IMR-90 (cell line): ENCODE results near the gene SRPK2. TPM values are rescaled to one million over a fixed set of nuclear protein-coding genes. Genes with fewer than 3 reads are reported as not detected.

Experiments
- ATAC-seq: fragments of 200-7000 bp; cut with Tn5 transposase; 2 replicates; pipeline ENCODE4 v1.9.1; 2020; ENCODE audit warnings: low read depth, mild to moderate bottlenecking, moderate library complexity
- BruUV-seq: library from RNA; stranded (reverse); fragments of 400-500 nt; replicated peaks from 2 replicates; lab custom pipeline; 2021; lab: Mats Ljungman, UMichigan
- CTCF ChIA-PET: fragments of 300-600 bp; formaldehyde crosslinking; extraction: SDS; loops from one replicate; lab custom pipeline; 2021; ENCODE audit warnings: antibody characterized with exemption; lab: Yijun Ruan, JAX
- POLR2A ChIA-PET: fragments of 300-600 bp; sonication (Branson Sonifier 250); formaldehyde crosslinking; loops from one replicate; lab custom pipeline; 2022; ENCODE audit warnings: antibody characterized with exemption; ENCODE audit not compliant: unreplicated experiment; lab: Charles Lee
- DNase-seq: peaks from one replicate; pipeline ENCODE4 v3.0.0; 2013
- H2AFZ ChIP-seq: replicated peaks from 2 replicates; pipeline ENCODE3; 2013; ENCODE audit warnings: low read length, mild to moderate bottlenecking; ENCODE audit not compliant: poor library complexity
- H2AK5ac ChIP-seq: 2 replicates; pipeline ENCODE4 v1.6.1; 2013; ENCODE audit warnings: low read depth, low read length, inconsistent platforms
- H2AK9ac ChIP-seq: replicated peaks from 2 replicates; pipeline ENCODE3; 2013; ENCODE audit warnings: mild to moderate bottlenecking, low read depth, low read length, moderate library complexity; ENCODE audit not compliant: poor library complexity
- H2BK120ac ChIP-seq: 2 replicates; pipeline ENCODE4 v1.6.1; 2013; ENCODE audit warnings: low read depth, low read length, inconsistent platforms
- H2BK15ac ChIP-seq: 3 replicates; pipeline ENCODE4 v1.6.1; 2013; ENCODE audit warnings: low read depth, low read length, inconsistent platforms
- H2BK20ac ChIP-seq: 2 replicates; pipeline ENCODE4 v1.6.1; 2013; ENCODE audit warnings: low read depth, mild to moderate bottlenecking, inconsistent platforms, low read length, moderate library complexity
- H2BK5ac ChIP-seq: 2 replicates; pipeline ENCODE4 v1.6.1; 2013; ENCODE audit warnings: mild to moderate bottlenecking, low read depth, low read length, inconsistent platforms; ENCODE audit not compliant: poor library complexity, severe bottlenecking
- H3K14ac ChIP-seq: replicated peaks from 2 replicates; pipeline ENCODE4 v1.6.1; 2013; ENCODE audit warnings: low read depth, low read length, inconsistent platforms
- H3K18ac ChIP-seq: 2 replicates; pipeline ENCODE4 v1.6.1; 2013; ENCODE audit warnings: low read depth, low read length, control low read depth
- H3K23ac ChIP-seq: 2 replicates; pipeline ENCODE4 v1.6.1; 2013; ENCODE audit warnings: low read depth, low read length, inconsistent platforms
- H3K27ac ChIP-seq: 2 replicates; pipeline ENCODE4 v1.5.1; 2013; ENCODE audit warnings: mild to moderate bottlenecking, control low read depth, low read length; ENCODE audit not compliant: insufficient read depth
- H3K27me3 ChIP-seq: 2 replicates; pipeline ENCODE4 v1.6.1; 2013; ENCODE audit warnings: low read length; ENCODE audit not compliant: control insufficient read depth, insufficient read depth
- H3K36me3 ChIP-seq: 2 replicates; pipeline ENCODE4 v1.6.1; 2013; ENCODE audit warnings: low read length, mixed read lengths; ENCODE audit not compliant: control insufficient read depth, insufficient read depth
- H3K4ac ChIP-seq: 2 replicates; pipeline ENCODE4 v1.6.1; 2013; ENCODE audit warnings: low read depth, low read length, inconsistent platforms
- H3K4me1 ChIP-seq: 2 replicates; pipeline ENCODE4 v1.6.1; 2013; ENCODE audit warnings: low read length, mixed read lengths; ENCODE audit not compliant: control insufficient read depth, insufficient read depth
- H3K4me2 ChIP-seq: 2 replicates; pipeline ENCODE4 v1.6.1; 2013; ENCODE audit warnings: low read depth, mild to moderate bottlenecking, control low read depth, low read length, moderate library complexity
- H3K4me3 ChIP-seq: 2 replicates; pipeline ENCODE4 v1.5.1; 2013; ENCODE audit warnings: low read depth, mild to moderate bottlenecking, control low read depth, low read length, moderate library complexity; ENCODE audit not compliant: insufficient read depth
- H3K56ac ChIP-seq: 2 replicates; pipeline ENCODE4 v1.6.1; 2013; ENCODE audit warnings: low read length, inconsistent platforms; ENCODE audit not compliant: insufficient read depth; ENCODE audit errors: extremely low read depth
- H3K79me1 ChIP-seq, 2 experiments: 2 replicates each; pipeline ENCODE4 v1.6.1; 2013; ENCODE audit warnings: low read length in 2 of 2, inconsistent platforms in 1 of 2, low read depth in 1 of 2
- H3K9ac ChIP-seq: 2 replicates; pipeline ENCODE4 v1.6.1; 2013; ENCODE audit warnings: low read depth, low read length, control low read depth
- H3K9me1 ChIP-seq: 2 replicates; pipeline ENCODE4 v1.6.1; 2013; ENCODE audit warnings: low read length, inconsistent platforms; ENCODE audit not compliant: insufficient read depth
- H3K9me3 ChIP-seq: 2 replicates; pipeline ENCODE4 v1.6.1; 2013; ENCODE audit warnings: low read length; ENCODE audit not compliant: control insufficient read depth, insufficient read depth
- H4K20me1 ChIP-seq: 2 replicates; pipeline ENCODE4 v1.6.1; 2013; ENCODE audit warnings: low read length, inconsistent platforms; ENCODE audit not compliant: insufficient read depth
- H4K5ac ChIP-seq: 2 replicates; pipeline ENCODE4 v1.6.1; 2013; ENCODE audit warnings: mild to moderate bottlenecking, low read depth, low read length, control low read depth
- H4K8ac ChIP-seq, 2 experiments: 2 replicates each; pipeline ENCODE4 v1.6.1; 2013; ENCODE audit warnings: low read depth in 2 of 2, low read length in 2 of 2, control low read depth in 1 of 2, inconsistent platforms in 1 of 2
- H4K91ac ChIP-seq: 2 replicates; pipeline ENCODE4 v1.6.1; 2013; ENCODE audit warnings: low read depth, low read length, inconsistent platforms; ENCODE audit not compliant: insufficient read depth
- BHLHE40 ChIP-seq: fragments of 150-350 bp; IDR thresholded peaks from 2 replicates; pipeline ENCODE4 v1.6.1; 2016; ENCODE audit warnings: mild to moderate bottlenecking, low read depth, low read length
- CHD1 ChIP-seq: IDR thresholded peaks from 2 replicates; pipeline ENCODE4 v1.6.1; 2012; ENCODE audit warnings: low read depth, low read length, improper control_type of control experiment
- ELK1 ChIP-seq: fragments of 150-350 bp; IDR thresholded peaks from 2 replicates; pipeline ENCODE4 v1.6.1; 2016; ENCODE audit warnings: low read depth, mild to moderate bottlenecking, low read length, moderate library complexity, borderline replicate concordance
- FOS ChIP-seq: fragments of 150-350 bp; IDR thresholded peaks from 2 replicates; pipeline ENCODE4 v1.6.1; 2016; ENCODE audit warnings: low read depth, low read length
- POLR2A ChIP-seq: IDR thresholded peaks from 2 replicates; pipeline ENCODE4 v1.6.1; 2012; ENCODE audit warnings: mild to moderate bottlenecking, low read depth, low read length
- RCOR1 ChIP-seq: IDR thresholded peaks from 2 replicates; pipeline ENCODE4 v1.6.1; 2012; ENCODE audit warnings: mild to moderate bottlenecking, low read length, improper control_type of control experiment; ENCODE audit not compliant: insufficient replicate concordance
- WGBS, 2 experiments: methylation state at CpG; one replicate each; pipeline versions ENCODE4 v1.1.5 to v1.1.7; 2013; ENCODE audit warnings: missing lambda C conversion rate in 2 of 2; ENCODE audit not compliant: insufficient read length in 1 of 2; ENCODE audit errors: extremely low coverage in 2 of 2; 5-methylcytosine and 5-hydroxymethylcytosine counted together
- dilution Hi-C: fragments of 300-500 bp; cut with HindIII; formaldehyde crosslinking; loops from one replicate; pipeline ENCODE4 v1.14.3; 2018; ENCODE audit warnings: low sequenced_read_pairs; ENCODE audit not compliant: unreplicated experiment
- in situ Hi-C: fragments of 300-500 bp; cut with MboI; formaldehyde crosslinking; loops from 3 replicates; pipeline ENCODE4 v1.14.3; 2019; ENCODE audit warnings: low sequenced_read_pairs, inconsistent platforms, mixed read lengths
- intact Hi-C: fragments of 100-400 bp; cut with micrococcal nuclease; formaldehyde crosslinking; loops from 2 replicates; pipeline ENCODE4 v1.10.0; 2022
- polyA plus RNA-seq, 3 experiments: library from polyadenylated mRNA; depleted of rRNA; stranded (reverse); fragments of >200 nt; gene quantifications; 2 replicates each; pipeline ENCODE4 v1.2.3, GENCODE V29; 2012; ENCODE audit warnings: low replicate concordance in 1 of 3
- total RNA-seq: library from RNA; depleted of rRNA; stranded (reverse); fragments of >200 nt; gene quantifications from 2 replicates; pipeline ENCODE4 v1.2.3, GENCODE V29; 2012
- TF ChIP-seq, protein P1 (sequence below): fragments of 150-350 bp; IDR thresholded peaks from 2 replicates; pipeline ENCODE4 v1.6.1; 2017; ENCODE audit warnings: mild to moderate bottlenecking, antibody characterized with exemption, low read length, low read depth

Gene SRPK2
- total and polyA plus RNA-seq, 2 of the 4 experiments (the other 2 are of a cell fraction): 13.2 to 33.0 TPM

GRCh38 chr7:105206985-105207384 is 181.7 kb downstream of the SRPK2 start:
- Histone ChIP-seq H4K20me1 (peaks cover 63% of the 10 kb centered on the region), H3K18ac (no peak overlapping the region), H3K79me1 (peaks cover 20 to 65% of the 10 kb centered on the region in 2 experiments), H4K91ac (no peak overlapping the region), H3K56ac (no peak overlapping the region), H2AK5ac (no peak overlapping the region), H3K4me1 (peaks cover 3% of the 10 kb centered on the region; the same call in 1 of the 2 replicates), H3K9me1 (peaks cover 14% of the 10 kb centered on the region; the same call in 1 of the 2 replicates), H3K27me3 (no peaks in the 10 kb centered on the region), H2AK9ac (no peak overlapping the region), H3K23ac (no peak overlapping the region), H2BK120ac (no peak overlapping the region), H2BK15ac (no peak overlapping the region), H3K14ac (no peak overlapping the region), H3K4me3 (no peak overlapping the region), H2BK5ac (no peak overlapping the region), H3K9ac (no peak overlapping the region), H3K4ac (no peak overlapping the region), H4K5ac (no peak overlapping the region), H4K8ac (no peak overlapping the region), H3K9me3 (no peaks in the 10 kb centered on the region), H2BK20ac (no peak overlapping the region), H3K36me3 (0 out of 2 replicates have a peak, but pooled peaks cover 1% of the 10 kb centered on the region), H3K4me2 (no peak overlapping the region), H2AFZ (no peak overlapping the region), H3K27ac (no peak overlapping the region)
- no peak for ATAC-seq
- no peak for TF ChIP-seq CHD1
- no peak for TF ChIP-seq RCOR1
- TF ChIP-seq FOS: no peak
- TF ChIP-seq ELK1: no peak
- TF ChIP-seq POLR2A: no peak
- TF ChIP-seq, protein P1, sequence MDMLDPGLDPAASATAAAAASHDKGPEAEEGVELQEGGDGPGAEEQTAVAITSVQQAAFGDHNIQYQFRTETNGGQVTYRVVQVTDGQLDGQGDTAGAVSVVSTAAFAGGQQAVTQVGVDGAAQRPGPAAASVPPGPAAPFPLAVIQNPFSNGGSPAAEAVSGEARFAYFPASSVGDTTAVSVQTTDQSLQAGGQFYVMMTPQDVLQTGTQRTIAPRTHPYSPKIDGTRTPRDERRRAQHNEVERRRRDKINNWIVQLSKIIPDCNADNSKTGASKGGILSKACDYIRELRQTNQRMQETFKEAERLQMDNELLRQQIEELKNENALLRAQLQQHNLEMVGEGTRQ: no peak
- TF ChIP-seq BHLHE40: no peak
- dilution Hi-C loops: no loop called here
- DNase-seq: no peak
- in situ Hi-C loops: no loop called here
- no CpG with 5 or more reads among the region's 2 CpGs for WGBS, 2 experiments
- POLR2A ChIA-PET: no interaction called here
- CTCF ChIA-PET: no interaction called here
- no TSS peak for BruUV-seq
- intact Hi-C loops: no loop called here
